Activated T-cell treated with anti-CD3 and anti-CD28 coated beads for 4 hours (primary cell): Measurements from ENCODE around the gene RORC.

ENCODE experiments used
- DNase-seq: peaks from one replicate; pipeline ENCODE4 v3.0.0-alpha.2; 2020

The RORC gene

GRCh38 chr1:151825751-151826660 lies 5.6 kb downstream of the RORC start:
- DNase-seq: peak; percentile 32

DNA sequence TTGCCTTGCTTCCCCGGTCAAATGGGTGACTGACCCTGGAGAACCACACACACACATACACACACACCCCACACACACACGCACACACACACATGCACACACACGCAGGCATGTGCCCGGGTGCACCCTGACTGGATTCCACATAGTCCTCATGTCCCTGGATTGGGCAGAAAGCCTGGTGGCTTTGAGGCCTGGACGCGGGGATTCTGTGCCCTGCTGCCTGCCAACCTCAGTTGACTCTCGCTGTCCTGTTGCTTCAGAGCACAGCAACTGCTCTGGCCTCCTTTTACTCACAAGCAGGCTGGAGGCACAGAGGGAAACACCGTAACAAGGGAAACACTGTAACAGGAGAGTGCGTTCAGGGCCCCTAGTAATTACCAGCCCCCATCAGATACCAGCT lies 6.4 kb downstream of the RORC start:
- DNase-seq: no peak

- DNase-seq: no peak
Measured at GRCh38 chr1:151823175-151823574, 8.4 kb downstream of the RORC start.

DNA sequence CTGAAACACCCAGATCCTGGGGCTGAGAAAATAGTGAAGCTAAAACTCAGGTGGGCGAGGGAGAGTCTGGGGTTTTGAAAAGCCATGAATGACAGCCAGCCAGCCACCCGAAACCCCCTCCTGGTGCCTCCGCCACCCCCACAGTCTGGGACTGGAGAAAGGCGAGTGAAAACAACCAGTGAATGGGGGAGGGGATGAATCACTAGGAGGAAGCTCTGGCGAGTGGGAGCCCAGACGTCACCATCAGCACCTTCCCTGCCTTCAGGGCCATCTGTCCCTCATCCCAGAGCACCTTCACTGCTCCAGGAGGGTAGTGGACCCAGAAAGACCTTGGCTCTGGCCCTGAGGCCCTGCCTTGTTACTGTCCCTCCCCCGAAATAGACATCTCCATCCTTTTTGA lies 9.2 kb downstream of the RORC start:
- peak; percentile 40 for DNase-seq

DNA sequence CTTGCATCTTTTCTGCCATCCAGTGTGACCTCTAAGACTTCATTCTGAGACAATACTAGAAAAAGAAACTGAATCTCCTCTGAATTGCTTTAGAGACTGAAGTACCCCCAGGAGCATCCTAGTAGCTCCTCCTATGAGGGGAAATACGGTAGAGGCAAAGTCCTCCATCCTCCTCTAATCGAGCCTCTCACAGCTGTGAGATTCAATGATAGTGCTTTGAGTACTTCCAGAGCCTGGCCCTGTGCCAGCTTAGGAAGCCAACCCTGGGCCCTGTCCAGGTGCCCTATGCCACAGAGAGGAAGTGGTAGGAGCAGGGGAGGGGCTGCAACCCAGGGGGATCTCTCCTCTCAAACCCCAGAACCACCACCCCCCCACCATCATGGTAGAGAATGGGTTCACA lies 10.7 kb downstream of the RORC start:
- no peak for DNase-seq

DNA sequence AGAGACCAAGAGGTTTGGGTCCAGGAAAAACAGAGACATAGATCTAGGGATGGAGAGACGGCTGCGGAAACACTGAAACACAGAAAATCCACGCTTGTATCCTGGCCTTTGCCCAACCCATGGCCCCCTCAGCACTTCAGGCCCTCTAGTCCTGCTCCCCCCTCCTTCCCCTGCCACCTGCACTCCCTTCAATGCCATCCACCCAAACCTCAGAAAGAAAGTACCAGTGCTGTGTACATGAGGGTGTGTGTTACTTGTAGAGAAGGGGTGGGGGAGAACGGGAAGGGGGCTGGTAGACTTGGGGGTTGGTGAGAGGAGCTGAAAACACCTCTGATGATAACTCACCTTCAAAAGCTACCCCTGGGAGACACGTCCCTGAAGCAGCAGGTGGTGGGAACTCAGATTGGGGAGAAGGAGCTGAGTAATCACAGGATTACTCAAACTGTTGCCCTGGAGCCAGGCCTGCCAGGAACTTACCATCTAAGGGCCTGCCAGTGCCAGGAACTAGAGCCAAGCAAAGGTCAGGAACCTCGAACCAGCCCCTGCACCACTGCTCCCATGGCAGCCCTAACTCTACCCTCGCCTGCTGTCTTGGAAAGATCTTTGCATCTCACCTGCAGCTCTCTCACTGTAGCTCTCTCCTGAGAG lies 11.5 kb downstream of the RORC start:
- DNase-seq: no peak

DNA sequence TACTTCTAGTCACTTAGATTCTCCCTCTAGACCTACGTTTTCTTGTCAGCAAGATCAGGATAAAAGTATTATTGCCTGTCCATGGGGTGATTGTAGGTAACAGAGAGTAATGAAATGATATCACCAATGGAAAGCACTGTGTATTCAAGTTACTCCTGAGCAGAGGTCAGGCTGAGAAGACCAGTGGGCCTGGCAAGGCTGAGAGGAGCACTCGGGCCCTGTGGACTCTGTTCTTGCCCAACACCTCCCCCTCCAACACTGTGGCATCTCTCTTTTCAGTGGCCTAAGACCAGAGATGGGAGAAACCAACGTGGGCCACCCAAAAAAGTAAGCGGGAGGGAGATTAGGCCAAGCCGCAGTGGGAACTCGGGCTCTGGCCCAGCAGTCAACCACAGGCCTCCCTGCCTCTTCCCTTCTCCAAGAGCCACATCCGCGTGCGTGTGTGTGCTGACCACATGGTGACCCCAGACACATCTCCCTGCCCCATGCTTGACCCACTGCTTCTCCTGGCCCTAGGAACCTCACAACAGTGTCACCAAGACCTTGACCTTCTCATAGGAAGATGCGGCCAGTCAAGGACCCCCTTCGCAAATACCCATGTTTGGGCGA lies 12.3 kb downstream of the RORC start:
- no peak for DNase-seq

DNA sequence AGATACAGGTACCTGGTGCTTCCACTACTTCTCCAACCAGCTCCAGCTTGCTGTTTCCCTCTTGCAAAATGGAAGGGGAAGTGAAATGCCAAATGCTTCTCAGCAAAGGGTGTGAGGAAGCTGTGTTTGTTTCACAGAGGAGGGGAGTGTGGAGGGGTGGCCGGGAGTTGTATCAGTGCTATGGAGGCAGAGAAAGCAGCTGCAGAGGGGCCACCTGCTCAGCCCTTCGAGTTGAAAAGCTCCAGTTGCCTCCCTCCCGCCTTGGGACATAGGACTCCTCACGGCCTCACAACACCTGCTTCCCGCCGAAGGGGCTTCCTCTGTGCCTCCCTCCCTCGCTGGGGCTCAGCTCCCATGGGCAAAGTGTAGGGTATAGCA lies 14.3 kb downstream of the RORC start:
- no peak for DNase-seq

DNA sequence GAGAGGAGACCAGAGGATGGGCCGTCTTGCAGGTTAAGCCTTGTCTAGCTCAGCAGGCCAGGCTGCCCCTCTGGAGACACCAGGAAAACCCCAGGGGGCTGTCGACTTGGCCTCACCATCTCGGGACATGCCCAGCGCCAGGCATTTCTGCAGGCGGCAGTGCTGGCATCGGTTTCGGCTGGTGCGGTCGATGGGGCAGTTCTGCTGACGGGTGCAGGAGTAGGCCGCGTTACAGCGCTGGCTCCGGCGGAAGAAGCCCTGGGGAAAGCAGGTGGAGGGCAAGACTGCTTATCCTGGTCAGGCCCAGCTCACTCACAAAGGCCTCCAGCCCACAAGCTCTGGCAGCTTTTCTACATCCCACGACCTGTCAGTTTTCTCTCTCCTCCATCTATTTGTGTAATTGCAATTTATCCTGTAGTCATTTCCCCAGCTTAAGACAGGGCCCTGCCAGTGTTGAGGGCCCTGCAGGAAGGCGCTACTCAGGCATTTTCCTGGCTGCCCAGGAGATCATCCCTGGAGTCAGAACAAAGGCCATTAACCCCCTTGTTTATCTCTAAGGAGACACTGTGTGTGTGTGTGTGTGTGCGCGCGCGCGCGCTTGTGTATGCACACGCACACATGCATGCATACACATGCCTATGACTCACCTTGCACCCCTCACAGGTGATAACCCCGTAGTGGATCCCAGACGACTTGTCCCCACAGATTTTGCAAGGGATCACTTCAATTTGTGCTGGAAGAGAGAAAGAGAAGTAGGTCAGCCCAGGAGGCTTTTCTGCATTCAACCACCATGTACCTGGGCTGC lies 14.9 kb downstream of the RORC start:
- no peak for DNase-seq

GRCh38 chr1:151815716-151816327 lies 15.8 kb downstream of the RORC start:
- no peak for DNase-seq

- DNase-seq: no peak
Measured at GRCh38 chr1:151814971-151815545, 16.5 kb downstream of the RORC start.

- DNase-seq: no peak
Measured at GRCh38 chr1:151814426-151814825, 17.2 kb downstream of the RORC start.

DNA sequence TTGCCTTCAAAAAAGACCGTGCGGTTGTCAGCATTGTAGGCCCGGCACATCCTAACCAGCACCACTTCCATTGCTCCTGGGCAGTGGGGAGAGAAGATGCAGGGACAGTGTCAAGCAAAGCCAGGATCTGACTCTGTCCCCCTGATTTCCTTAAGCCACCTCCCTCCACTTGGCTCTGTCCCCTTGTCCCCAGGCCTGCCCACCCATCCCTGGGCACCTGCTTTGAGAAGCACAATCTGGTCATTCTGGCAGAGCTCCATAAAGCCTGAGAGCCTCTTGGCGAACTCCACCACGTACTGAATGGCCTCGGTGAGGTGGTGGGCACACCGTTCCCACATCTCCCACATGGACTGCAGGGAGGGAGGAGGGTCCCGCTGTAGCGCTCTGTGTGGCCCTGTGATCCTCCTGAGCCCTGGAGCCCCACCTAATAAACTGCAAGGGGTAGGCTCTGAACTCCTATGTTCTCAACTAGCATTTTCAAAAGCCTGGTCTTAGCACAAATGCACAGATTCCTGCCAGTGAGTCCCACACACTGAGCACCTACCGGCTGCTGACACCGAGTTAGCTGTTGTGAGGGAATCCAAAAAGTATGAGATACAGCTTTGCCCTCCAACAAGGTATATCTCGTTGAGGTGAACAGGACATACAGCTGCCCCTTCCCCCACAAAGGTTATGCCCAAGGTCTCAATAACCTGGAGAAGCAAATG lies 18.2 kb downstream of the RORC start:
- no peak for DNase-seq

DNA sequence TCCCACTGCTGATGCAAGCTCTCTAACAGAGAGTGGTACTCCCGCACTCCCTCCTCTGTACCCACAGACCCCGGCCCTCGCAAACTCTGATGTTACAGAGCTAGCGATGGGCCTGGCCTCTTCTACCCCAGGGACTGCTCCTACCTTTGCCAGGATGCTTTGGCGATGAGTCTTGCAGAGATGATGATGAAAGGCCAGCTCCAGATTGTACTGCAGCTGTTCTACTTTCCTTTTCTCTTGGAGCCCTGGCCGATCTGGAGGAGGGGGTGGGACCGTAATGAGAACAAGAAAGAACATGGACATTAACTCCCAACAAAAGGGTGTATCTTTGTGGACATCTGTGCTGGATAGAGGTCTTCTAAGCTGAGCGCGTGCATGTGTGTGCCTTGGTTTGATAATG lies 20.4 kb downstream of the RORC start:
- DNase-seq: no peak

GRCh38 chr1:151809985-151810556 lies 21.5 kb downstream of the RORC start:
- no peak for DNase-seq

- no peak for DNase-seq
Measured at GRCh38 chr1:151809290-151809984, 22.2 kb downstream of the RORC start.

- no peak for DNase-seq
Measured at GRCh38 chr1:151807766-151808165, 23.8 kb downstream of the RORC start.

- DNase-seq: no peak
Measured at GRCh38 chr1:151807131-151807530, 24.5 kb downstream of the RORC start.

GRCh38 chr1:151806170-151806569 lies 25.4 kb downstream of the RORC start:
- no peak for DNase-seq

DNA sequence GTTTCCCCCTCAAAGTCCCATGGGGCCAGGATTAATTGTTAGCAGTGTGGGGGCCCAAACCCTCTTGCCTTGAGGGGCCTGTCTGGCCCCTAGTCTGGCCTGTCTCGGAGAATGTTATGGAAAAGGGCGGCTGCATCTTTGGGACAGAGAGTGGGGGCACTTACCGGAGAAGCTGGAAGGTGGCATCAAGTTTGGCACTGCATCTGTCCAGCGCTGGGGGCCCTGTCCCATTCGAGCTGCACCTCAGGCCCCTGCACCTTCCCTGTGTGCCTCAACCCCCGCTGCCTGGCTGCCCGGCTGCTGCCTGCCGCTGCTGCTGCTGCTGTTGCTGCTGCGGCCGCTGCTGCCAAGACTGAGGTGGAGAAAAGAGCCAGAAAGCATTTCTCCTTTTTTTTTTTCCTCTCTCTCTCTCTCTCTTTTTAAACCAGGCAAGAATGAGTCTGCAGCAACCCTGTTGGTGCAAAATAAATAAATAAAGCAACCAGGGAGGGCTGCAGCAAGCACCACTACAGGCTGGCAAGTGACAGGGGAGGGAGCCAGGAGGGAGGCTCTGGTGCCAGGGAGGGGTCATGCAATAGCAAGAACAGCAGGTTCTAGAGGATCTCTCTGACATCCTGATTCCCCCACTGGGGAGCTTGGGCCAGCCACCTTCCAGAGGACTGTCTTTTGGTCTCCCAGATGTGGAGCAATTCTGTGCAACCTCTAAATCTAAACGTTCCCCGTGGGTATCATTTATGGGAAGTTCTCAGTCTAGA lies 26.4 kb downstream of the RORC start, which contains the start of gene LINGO4:
Gene LINGO4, minus strand, starts transcription at position 354 of the 755 bp plus-strand sequence. CDS start 2,715 bp downstream, outside the sequence.
- DNase-seq: no peak
